Activated B cell treated with CpG ODN at 0.5 μM for 24 hours (primary cell): Measurements from ENCODE around the gene POLR3A. TPM values are rescaled to one million over a fixed set of nuclear protein-coding genes. Genes with fewer than 3 reads are reported as not detected.

ENCODE experiments used
- ATAC-seq: fragments of 200-7000 bp; cut with Tn5 transposase; one replicate; pipeline ENCODE4 v1.10.0; 2021; ENCODE audit warnings: low read depth, mild to moderate bottlenecking, moderate library complexity
- CTCF ChIA-PET: fragments of 350-600 bp; sonication (Branson Sonifier 250); formaldehyde crosslinking; loops from one replicate; lab custom pipeline; 2021; ENCODE audit warnings: antibody characterized with exemption; lab: Charles Lee
- POLR2A ChIA-PET: fragments of 350-600 bp; sonication (Branson Sonifier 250); formaldehyde crosslinking; loops from one replicate; lab custom pipeline; 2021; ENCODE audit warnings: antibody characterized with exemption; lab: Charles Lee
- DNase-seq: peaks from one replicate; pipeline ENCODE4 v3.0.0; 2022
- H3K27ac Mint-ChIP-seq: one replicate; pipeline ENCODE4 v1.8.0; 2020; ENCODE audit warnings: mixed read lengths
- H3K27me3 Mint-ChIP-seq: one replicate; pipeline ENCODE4 v1.8.0; 2021; ENCODE audit warnings: mixed read lengths
- H3K36me3 Mint-ChIP-seq: one replicate; pipeline ENCODE4 v1.8.0; 2021; ENCODE audit warnings: low read depth, mixed read lengths
- H3K4me1 Mint-ChIP-seq: one replicate; pipeline ENCODE4 v1.8.0; 2021; ENCODE audit warnings: mixed read lengths
- H3K4me3 Mint-ChIP-seq: one replicate; pipeline ENCODE4 v1.8.0; 2020; ENCODE audit warnings: mild to moderate bottlenecking, mixed read lengths
- H3K9me3 Mint-ChIP-seq: one replicate; pipeline ENCODE4 v1.8.0; 2020; ENCODE audit warnings: mixed read lengths
- intact Hi-C: fragments of 100-400 bp; cut with micrococcal nuclease; formaldehyde crosslinking; loops from one replicate; pipeline ENCODE4 v1.15.1; 2024
- total RNA-seq: library from RNA; stranded (reverse); gene quantifications from 2 replicates; pipeline ENCODE4 v1.2.3, GENCODE V29; 2022
- TF ChIP-seq, protein P1 (sequence below): fragments of 200-600 bp; IDR thresholded peaks from one replicate; pipeline ENCODE4 v1.8.0; 2022; ENCODE audit warnings: antibody characterized with exemption, mild to moderate bottlenecking

Gene POLR3A
- total RNA-seq, 1 donor from 2014 or later, result 20.3 TPM

DNA sequence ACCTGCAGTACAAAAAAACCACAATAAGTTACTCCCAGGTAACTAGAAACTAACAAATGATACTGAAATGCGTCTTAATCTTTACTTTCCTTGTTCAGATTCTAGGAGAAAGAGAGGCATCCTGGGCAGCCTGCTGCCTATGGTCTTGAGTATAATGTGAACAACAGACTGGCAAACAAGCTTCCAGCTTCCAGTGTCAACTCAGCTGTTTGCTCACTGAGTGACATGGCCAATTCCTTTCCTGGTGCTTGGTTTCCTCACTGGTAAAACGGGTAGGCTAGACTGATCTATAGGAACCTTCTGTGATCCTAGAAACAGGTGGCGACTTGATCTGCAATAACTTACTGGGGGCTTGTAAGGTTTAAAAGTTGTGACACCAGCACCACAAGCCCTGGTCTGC lies 10.1 kb downstream of the POLR3A start:
- Mint-ChIP-seq H3K27me3 (no peaks in the 10 kb centered on the region), H3K4me3 (no peak overlapping the region), H3K4me1 (no peaks in the 10 kb centered on the region), H3K9me3 (no peaks in the 10 kb centered on the region), H3K27ac (no peak overlapping the region), H3K36me3 (peaks cover 90% of the 10 kb centered on the region)
- no peak for DNase-seq
- intact Hi-C loops, result no loop called here
- no peak for ATAC-seq
- ChIA-PET CTCF (no interaction called here), POLR2A (no interaction called here)
- TF ChIP-seq, protein P1, sequence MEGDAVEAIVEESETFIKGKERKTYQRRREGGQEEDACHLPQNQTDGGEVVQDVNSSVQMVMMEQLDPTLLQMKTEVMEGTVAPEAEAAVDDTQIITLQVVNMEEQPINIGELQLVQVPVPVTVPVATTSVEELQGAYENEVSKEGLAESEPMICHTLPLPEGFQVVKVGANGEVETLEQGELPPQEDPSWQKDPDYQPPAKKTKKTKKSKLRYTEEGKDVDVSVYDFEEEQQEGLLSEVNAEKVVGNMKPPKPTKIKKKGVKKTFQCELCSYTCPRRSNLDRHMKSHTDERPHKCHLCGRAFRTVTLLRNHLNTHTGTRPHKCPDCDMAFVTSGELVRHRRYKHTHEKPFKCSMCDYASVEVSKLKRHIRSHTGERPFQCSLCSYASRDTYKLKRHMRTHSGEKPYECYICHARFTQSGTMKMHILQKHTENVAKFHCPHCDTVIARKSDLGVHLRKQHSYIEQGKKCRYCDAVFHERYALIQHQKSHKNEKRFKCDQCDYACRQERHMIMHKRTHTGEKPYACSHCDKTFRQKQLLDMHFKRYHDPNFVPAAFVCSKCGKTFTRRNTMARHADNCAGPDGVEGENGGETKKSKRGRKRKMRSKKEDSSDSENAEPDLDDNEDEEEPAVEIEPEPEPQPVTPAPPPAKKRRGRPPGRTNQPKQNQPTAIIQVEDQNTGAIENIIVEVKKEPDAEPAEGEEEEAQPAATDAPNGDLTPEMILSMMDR, result no peak

DNA sequence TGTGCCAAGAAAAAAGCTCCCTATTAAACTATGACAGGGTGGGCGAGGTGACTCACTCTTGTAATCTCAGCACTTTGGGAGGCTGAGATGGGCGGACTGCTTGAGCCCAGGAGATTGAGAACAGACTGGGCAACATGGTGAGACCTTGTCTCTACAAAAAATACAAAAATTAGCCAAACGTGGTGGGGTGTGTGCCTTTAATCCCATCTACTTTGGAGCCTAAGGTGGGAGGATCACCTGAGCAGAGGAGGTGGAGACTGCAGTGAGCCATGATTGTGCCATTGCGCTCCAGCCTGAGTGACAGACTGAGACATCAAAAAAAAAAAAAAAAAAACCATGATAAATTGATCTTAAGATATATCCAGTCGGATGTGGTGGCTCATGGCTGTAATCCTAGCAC lies 11.5 kb downstream of the POLR3A start:
- Mint-ChIP-seq H3K4me1 (no peaks in the 10 kb centered on the region), H3K36me3 (peaks cover 88% of the 10 kb centered on the region), H3K9me3 (no peaks in the 10 kb centered on the region), H3K4me3 (no peak overlapping the region), H3K27me3 (no peaks in the 10 kb centered on the region), H3K27ac (no peak overlapping the region)
- POLR2A ChIA-PET, result interaction anchor here (0.5 kb wide), 1 partner anchor 12 kb away, joined by 7 read pairs; no protein-coding TSS in a partner anchor
- TF ChIP-seq, protein P1, result no peak
- ATAC-seq (no peak), DNase-seq (no peak)
- CTCF ChIA-PET, result no interaction called here
- intact Hi-C loops, result no loop called here

DNA sequence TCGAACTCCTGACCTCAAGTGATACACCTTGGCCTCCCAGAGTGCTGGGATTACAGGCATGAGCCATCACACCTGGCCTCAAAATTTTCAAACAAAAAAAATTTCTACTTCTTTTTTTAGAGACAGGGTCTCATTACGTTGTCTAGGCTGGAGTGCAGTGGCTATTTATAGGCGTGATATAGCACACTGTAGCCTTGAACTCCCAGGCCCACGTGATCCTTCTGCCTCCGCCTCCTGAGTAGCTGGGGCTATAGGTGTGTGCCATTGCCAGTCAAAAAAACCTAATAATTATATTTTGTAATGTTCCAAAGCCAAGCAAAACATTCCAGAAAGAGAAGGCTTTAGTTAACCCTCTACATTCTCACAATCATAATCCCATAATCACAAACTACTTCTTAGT lies 13.8 kb downstream of the POLR3A start:
- ChIA-PET CTCF (no interaction called here), POLR2A (no interaction called here)
- H3K9me3 Mint-ChIP-seq, result no peaks in the 10 kb centered on the region
- ATAC-seq, result no peak
- H3K4me3 Mint-ChIP-seq, result no peak overlapping the region
- no peak overlapping the region for H3K27ac Mint-ChIP-seq
- intact Hi-C loops, result no loop called here
- no peaks in the 10 kb centered on the region for H3K4me1 Mint-ChIP-seq
- no peak for DNase-seq
- TF ChIP-seq, protein P1, result no peak
- no peaks in the 10 kb centered on the region for H3K27me3 Mint-ChIP-seq
- peaks cover 88% of the 10 kb centered on the region for H3K36me3 Mint-ChIP-seq

DNA sequence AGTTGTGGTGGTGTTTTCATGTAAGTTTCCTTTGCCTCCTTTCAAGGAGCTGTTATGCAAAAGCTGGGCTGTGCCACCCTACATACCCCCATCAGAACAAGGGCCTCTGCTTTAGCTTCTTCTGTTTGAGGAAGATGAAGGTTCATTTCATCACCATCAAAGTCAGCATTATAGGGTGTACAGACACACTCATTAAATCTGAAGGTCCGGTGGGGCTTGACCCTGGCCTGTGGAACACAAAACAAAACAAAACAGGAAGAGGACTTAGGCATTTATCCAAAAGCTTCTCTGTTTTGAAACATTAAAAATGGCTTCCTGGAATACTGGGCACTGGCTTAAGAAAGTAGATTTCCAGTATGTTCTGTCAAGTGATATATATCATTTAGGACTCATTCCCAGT lies 15.8 kb downstream of the POLR3A start:
- ATAC-seq (no peak), DNase-seq (no peak)
- intact Hi-C loops, result no loop called here
- Mint-ChIP-seq H3K27ac (no peak overlapping the region), H3K4me3 (no peak overlapping the region), H3K9me3 (no peaks in the 10 kb centered on the region), H3K36me3 (peaks cover 87% of the 10 kb centered on the region), H3K27me3 (no peaks in the 10 kb centered on the region), H3K4me1 (no peaks in the 10 kb centered on the region)
- POLR2A ChIA-PET, result no interaction called here
- CTCF ChIA-PET, result no interaction called here
- TF ChIP-seq, protein P1, result no peak

DNA sequence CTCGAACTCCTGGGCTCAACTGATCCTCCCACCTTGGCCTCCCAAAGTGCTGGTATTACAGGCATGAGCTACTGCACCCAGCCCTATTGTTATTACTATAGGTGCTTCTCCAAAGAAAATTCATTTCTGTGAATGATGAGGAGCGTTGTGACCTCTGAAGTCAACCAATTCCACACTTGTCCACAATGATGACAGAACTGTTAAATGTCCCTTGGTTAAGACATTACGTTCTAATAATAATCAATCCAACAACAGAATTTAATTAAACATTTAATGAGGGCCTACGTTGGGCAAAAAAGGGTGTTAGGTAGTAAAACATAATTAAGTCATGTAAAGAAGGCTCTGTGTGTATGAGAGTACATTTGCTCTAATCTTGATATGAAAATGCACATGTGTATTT lies 18.2 kb downstream of the POLR3A start:
- TF ChIP-seq, protein P1, result no peak
- DNase-seq (no peak), ATAC-seq (no peak)
- Mint-ChIP-seq H3K4me3 (no peak overlapping the region), H3K9me3 (no peaks in the 10 kb centered on the region), H3K27me3 (no peaks in the 10 kb centered on the region), H3K27ac (no peak overlapping the region), H3K4me1 (no peaks in the 10 kb centered on the region), H3K36me3 (peaks cover 89% of the 10 kb centered on the region)
- ChIA-PET CTCF (no interaction called here), POLR2A (no interaction called here)
- intact Hi-C loops, result no loop called here
